Uterus (tissue), 2 donors: ENCODE data around the gene NAT10.
A peak's percentile ranks its signal among the peaks of the same experiment; 100 is the strongest.

Experiments used
- CTCF ChIP-seq, 4 experiments: fragments of 200-600 bp in 2 of 4; fragments of 450-650 bp in 2 of 4; sonication (generic) in 2 of 4; IDR thresholded peaks; one replicate each; pipeline ENCODE4 v1.5.1; 2016 to 2019; ENCODE audit warnings: antibody characterized with exemption in 4 of 4, mild to moderate bottlenecking in 2 of 4, moderate library complexity in 1 of 4
- POLR2A ChIP-seq, 2 donors: fragments of 450-650 bp; IDR thresholded peaks; one replicate each; pipeline ENCODE4 v1.6.1; 2016; ENCODE audit warnings: antibody characterized with exemption in 2 of 2, mild to moderate bottlenecking in 1 of 2, moderate library complexity in 1 of 2

GRCh38 chr11:34105079-34105956 is at the start of gene NAT10:
- TF ChIP-seq CTCF (IDR thresholded peaks at IDR 0.05) (peak in 3 of 4 experiments; percentile 12 to 30 (median 23)), POLR2A (IDR thresholded peaks at IDR 0.05) (peak; percentile 74 to 83)
